HG03060 (cell line): Measurements from ENCODE around the gene CELF2.

Experiments used
- ATAC-seq: cut with Tn5 transposase; IDR thresholded peaks from one replicate; pipeline ENCODE4 v1.9.1; 2021; ENCODE audit warnings: low read depth, moderate number of reproducible peaks; ENCODE audit not compliant: unreplicated experiment

CELF2 gene

DNA sequence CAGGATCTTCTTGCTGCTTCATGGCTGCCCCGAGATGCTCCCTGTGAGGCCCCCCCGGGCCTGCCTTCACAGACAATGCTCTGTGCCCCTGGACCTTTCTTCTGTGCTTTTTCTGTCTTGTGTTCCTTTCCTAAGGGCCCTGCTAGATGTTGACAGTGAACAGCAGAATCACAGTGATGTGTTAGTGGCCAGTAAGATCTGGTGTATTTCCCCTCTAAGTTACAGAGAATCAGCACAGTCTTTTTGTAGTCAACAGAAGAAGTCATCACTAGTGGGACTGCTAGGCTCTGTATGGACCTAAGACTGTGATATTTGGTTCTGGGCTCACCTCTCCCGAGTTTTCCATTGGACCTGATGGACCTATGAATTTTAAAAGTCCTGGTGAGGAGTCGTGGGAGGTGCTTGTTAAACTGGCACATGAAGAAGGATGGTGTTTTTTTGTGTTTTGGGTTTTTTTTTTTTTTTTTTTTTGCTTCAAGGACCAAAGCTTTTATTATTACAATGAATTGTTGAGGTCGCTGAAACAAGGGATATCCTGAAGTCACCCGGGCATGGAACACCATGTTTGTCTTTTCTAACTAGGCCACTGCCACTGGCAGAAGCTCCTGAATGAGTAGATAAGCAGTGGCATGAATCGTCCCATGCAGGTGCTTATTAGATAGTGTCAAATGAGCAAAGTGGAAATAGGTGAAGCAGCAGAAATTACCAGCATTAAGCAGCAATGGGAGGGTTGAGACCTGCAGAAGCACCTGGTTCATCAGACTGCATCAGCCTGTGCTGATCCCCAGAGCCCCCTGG, 194.8 kb downstream of the CELF2 start:
- no peak for ATAC-seq

DNA sequence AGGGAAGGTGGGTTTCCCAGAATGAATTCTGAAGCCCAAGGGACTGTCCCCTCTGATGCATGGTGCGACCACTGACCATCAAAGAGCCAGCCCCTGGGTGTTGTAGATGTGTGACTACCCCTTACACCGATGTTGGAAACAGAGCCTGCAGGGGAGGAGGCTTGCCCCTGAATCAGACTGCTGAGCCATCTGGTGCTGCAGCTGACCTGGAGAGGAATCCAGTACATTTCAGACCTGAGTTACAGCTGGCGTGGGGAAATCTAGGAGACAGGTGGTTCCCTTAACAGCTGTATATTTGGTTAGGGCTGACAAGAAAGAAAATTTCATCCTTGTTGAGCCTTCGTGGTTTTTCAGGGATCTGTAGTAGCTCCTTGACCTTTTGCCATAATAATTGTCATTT, 195.5 kb downstream of the CELF2 start:
- ATAC-seq, result no peak

DNA sequence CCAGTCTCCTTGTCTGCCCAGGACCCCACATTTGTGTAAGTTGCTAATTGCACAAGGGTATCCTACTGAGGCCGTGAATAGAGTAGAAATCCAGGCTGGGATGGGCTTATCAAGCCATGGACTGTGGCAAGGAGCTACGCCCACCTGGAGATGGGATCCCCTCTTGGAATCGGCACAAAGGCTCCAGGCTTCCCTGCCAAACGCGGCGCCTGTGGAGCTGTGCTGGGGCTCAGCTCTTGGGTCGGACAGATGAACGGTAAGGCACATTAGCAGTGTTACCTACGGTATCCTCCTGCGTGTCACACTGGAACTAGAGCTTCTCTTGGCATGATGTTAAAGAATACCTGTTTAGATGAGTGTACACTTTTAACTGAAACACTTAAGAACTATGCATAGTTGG, 196.7 kb downstream of the CELF2 start:
- no peak for ATAC-seq

- ATAC-seq, result no peak
Measured at GRCh38 chr10:11215471-11215870, 197.8 kb downstream of the CELF2 start.

DNA sequence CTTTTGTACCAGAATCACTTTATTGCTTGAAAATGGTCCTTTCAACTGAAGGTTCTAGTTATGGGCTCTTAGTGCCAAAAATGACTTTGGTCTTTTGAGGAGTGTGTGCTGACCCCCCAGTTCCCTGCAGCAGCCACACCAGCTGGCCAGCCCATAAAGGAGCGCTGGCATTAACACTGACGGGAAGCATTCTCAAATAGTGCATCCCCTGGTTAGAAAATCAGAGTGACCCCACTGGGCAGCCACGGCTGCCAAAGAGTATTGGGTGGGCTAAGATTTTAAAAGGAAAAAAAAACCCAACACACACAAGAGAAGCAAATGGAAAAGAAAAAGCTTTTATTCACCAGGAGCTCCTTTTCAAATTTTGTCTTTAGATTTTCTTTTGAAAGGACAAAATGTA, 199.8 kb downstream of the CELF2 start:
- ATAC-seq, result no peak

- ATAC-seq, result no peak
Measured at GRCh38 chr10:11218395-11218794, 200.7 kb downstream of the CELF2 start.

DNA sequence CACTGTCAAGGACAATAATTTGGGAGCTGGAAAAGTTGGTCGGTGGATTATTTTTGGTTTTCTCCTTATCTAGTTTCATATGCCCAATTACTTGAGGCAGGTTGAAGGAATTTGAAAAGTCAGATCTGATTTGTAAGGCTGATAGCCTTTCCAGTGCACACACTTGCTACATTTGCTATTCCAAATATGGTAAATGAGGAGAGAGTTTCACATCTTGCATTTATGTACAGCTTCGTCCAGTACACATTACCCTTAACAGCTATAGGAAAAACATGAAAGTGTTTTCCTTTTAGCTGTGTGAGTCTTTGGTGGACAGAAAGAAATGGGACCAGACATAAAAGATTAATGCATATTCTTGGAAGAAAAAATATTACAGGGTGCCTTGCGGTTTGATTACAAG, 201.8 kb downstream of the CELF2 start:
- ATAC-seq, result no peak

DNA sequence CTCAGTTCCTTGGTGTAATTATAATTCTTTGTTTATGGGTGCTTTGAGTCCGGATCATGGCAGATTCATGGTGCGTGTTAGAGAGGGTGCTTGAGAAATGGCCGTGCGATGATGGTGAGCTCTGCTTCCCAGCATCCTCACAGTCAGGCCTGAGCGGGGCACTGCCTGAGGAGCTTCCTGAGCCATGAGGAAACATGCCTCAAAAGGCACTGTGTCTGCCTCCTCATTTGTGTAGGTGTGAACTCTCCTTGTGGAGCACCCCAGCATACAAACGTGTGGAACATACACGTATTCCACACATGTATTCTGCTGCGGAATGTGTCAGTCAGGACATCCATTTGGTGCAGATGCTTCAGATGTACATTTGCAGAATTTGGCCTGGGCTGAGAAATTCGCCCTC, 205.4 kb downstream of the CELF2 start:
- ATAC-seq, result no peak

DNA sequence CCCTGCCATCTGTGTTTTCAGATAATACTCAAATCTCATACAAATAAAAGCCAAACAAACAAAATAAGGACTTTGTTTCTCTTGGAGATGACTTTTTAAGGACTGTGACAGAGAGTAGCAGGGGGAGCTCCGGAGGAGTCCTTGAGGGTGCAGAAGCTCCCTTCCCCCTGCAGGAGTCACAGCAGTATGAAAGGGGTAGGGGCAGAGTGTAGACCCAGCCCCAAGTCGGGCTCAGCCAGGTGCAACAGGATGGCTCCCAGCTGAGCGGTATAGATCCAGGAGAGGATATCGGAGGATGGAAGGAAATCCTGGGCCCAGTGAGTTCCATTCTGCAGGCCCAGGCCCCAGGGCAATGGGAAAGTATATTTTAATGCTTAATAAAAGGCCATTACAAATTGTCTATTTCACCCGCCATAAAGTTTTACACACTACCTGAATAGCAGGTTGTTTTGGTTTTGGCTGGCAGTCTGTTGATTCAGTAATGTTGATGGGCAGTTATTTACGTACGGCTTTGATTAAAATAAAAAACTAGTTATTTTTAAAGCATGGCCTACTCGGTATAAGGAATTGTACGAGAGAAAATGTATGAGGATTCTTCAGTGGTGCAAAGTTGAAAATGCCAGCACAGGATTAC, 206.0 kb downstream of the CELF2 start:
- ATAC-seq, result no peak

DNA sequence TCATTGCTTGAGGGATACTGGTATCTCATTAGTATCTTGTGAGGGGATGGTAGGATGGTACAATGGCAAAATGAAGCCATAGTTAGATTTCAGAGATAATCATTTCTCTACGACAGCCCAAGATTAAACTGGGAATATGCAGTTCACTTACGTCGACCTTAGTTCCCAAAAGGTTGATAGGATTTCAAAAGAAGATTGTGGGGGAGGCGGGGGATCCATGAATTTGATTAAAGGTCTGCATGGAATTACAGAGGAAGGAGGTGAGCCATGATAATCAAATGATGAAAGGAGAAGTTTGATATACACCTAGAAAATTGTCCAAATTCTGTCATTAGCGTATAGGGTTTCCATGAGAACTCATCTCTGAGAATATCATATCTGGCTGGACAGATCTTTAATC, 206.6 kb downstream of the CELF2 start:
- no peak for ATAC-seq

- ATAC-seq, result no peak
Measured at GRCh38 chr10:11224792-11225416, 207.2 kb downstream of the CELF2 start.

DNA sequence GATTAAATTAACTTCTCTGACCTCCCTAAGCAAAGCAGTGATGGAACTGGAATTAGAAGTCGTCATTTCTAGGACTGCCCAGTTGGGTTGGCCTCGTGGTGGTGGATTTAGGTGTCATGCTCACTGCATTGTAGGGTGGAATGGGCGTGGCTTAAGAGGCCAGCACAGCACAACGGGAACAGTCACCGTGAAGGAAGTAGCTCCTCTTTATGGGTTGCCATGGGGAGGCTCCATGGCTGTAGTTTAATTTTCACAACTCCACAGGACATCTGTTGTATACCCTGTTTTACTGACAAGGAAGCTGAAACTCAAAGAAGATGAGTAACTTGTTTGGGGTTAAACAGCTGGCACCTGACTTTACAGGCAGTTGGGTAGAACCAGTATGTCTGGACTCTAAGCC, 208.3 kb downstream of the CELF2 start:
- ATAC-seq, result peak; percentile 36

- peak; percentile 30 for ATAC-seq
Measured at GRCh38 chr10:11227103-11227502, 209.4 kb downstream of the CELF2 start.

DNA sequence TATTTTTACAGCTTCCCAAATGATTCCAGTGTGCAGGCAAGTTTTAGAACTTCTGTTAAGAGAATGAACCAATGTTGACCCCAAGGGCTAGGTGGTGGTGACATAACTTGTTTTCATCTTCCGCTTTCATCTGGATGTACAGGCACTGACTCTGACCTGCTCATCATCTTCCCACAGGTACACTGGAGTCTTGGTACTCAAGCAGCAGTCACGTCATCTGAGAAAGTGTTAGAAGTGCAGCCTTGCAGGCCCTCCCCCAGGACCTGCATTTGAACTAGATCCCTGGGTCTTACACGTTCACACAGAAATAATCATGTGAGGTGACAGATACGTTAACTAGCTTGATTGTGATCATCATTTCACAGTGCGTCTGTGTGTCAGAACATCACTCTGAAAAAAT, 212.2 kb downstream of the CELF2 start:
- ATAC-seq, result no peak

DNA sequence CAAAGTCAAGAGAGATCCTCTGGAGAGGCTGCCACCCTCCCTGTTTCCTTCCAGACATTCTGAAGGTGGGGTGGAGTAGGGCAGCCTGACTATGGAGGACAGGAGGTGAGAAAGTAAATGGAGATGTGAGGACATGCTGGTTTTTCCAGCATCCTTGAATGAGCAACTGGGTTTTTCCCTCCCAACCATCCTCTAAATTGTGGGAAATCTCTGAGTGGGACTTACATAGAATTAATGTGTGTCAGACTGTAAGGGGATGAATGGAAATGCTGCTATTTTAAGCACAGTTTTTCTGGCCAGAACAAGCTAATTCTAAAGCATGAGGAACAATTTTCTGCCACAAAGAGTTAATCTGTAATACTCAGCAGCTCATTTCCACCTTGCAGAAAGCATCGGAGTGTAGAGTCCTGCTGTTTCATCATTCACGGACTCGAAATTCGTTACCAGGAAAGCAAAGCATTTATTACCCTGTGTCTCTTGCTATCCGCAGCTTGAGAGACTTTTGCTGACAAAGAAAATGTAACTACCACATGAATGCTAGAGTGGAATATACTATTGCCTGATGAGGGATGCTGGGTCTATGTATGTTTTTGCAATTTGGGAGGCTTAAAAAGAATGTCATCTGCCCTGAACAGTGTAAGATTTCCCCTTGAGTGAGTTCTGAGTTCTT, 213.0 kb downstream of the CELF2 start:
- ATAC-seq, result no peak

GRCh38 chr10:11231285-11231684, 213.6 kb downstream of the CELF2 start:
- ATAC-seq, result no peak

DNA sequence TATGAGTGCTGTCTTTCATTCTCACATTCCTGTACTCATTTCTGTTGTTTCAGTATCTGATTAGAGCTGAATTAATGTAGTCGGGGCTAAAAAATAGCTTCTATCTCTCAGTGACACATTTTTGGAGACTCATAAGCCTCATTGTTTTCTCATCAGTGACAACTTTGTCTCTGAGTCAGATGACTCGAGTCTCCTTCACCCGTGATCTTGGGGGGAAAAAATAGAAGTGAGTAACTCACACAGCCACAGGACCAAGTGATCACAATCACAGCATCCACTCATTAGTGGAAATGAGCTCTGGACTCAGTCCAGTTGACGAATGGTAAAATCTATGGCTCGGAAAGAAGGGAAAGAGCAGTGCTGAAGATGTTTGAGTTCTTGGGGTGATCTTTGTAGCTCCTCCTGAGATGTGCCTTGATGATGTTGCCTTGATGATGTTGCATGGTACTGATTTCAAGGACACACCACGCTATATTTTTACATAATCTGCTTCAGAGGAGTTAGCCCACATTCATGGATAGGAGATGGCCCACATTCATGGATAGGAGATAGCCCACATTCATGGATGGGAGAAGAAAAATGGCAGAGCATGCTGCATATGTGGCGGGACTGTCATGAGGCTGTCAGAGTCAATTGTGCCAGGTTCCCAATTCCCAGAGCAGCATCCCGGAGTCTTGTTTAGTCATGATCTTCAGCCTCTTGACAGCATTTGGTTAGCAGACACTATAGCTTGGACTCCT, 214.7 kb downstream of the CELF2 start:
- no peak for ATAC-seq

- no peak for ATAC-seq
Measured at GRCh38 chr10:11234857-11235531, 217.3 kb downstream of the CELF2 start.

DNA sequence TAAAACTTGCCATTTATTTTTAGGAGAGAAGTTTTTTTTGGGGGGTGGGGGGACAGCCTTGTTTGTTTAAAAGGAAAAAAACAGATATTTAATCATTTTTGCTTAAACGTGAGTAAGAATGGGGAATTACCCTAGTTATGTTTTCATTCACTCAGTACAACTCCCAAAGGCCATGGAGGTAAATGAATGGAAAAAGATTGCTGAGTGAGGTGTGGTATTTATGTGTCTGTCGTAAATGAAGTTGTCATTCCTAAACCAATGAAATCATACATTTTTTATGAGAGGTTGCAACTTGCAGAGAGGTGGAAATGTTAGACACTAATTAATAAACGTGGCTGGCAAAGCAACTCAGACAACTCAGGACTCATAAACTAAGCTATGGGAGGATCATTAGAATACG, 218.1 kb downstream of the CELF2 start:
- ATAC-seq, result no peak

GRCh38 chr10:11236234-11236633, 218.6 kb downstream of the CELF2 start:
- peak; percentile 69 for ATAC-seq
